Activated naive CD4-positive, alpha-beta T cell treated with anti-CD3 and anti-CD28 coated beads, Interleukin-2, amount 50 U/mL, for 16 hours (primary cell): Measurements from ENCODE around the gene RIPPLY3.
"Not testable (repeated sequence)": the region's sequence is repeated elsewhere in the genome, so short reads cannot be mapped to it uniquely, and the experiment has no call there.

Experiments used
- DNase-seq: peaks from one replicate; pipeline ENCODE4 v3.0.0-alpha.2; 2020

RIPPLY3 gene

DNA sequence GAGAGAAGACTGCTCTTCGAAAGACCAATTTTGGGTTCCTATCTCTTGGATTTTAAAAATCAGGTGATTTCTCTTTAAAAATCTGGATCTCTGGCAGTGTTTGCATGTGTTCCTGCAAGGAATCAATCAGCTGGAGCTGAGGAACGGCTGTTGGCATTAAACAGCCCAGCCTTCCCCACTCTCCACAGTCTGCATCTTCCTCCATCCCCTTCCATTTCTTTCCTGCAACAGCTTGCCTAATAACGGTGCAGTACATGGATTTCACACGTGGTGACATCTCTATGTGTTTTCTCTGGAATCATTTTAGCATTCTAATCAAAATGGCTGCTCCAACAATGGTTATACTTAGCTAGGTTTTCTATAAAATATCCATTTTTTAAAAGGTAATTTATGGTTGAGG lies 20.0 kb downstream of the RIPPLY3 start:
- no peak for DNase-seq

DNA sequence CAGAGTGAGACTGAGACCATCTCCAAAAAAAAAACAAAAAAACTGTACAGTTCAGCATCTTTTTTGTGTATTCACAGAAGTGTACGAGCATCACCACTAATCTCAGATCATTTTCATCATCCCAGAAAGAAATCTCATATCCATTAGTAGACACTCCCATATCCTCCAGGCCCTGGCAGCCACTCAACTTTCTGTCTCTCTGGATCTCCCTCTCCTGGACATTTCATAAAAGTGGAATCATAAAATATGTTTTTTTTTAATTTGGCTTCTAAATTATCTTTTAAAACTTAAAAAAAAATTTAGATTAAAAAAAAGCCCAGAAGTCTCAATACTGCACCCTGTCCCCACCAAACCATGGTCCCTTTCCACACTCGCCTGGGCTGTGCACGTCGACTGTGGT lies 22.1 kb downstream of the RIPPLY3 start:
- DNase-seq = no peak

DNA sequence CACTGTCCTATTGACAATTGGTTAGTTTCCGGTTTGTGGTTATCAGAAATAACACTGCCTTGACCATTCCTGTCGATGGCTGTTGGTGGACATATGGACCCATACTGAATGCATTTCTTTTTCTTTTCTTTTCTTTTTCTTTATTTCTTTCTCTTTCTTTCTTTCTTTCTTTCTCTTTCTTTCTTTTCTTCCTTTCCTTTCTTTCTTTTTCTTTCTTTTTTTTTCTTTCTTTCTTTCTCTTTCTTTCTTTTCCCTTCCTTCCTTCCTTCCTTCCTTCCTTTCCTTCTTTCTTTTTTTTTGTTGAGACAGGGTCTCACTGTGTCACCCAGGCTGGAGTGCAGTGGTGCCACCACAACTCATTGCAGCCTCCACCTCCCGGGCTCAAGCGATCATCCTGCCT lies 24.4 kb downstream of the RIPPLY3 start:
- no peak for DNase-seq

DNA sequence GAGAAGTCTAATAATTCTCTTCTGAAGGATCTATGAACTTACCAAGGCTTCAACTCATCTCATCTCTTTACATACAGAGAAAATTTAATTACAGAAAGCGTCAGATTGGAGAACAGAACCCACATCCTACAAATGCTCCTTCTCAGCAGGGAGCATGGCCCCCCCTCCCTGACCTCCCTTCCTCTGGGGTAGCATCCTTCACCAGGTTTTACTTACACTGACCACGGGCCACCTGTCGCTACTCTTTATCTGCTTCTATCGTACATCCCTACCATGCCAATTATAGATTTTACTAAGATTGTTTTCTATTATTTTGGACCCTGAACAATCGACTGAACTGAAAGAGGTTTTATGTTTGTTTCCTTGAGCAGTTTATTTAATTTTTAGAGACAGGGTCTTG lies 25.8 kb downstream of the RIPPLY3 start:
- DNase-seq = no peak

DNA sequence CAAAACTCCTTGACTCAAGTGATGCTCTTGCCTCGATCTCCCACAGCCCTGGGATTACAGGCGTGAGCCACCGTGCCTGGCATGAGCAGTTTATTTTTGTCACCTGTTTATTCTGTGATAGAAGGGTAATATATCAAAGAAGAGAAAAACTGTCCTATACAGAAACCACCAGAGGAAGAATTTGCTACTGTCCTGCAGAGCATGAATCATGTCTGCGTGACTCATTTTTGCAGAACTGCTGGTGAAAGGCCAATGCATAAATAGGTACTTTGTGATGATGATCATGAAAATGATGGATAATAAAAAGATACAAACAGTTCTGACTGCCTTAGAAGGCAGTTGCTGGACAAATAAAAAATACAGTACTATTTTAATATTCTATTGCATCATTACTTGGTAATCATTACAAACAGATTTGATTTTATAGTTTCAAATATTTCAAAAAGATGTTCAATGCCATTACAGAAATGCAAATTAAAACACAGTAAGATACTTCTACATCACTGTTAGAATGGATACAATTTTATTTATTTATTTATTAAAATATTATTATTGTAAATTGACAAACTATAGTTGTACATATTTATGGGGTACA lies 26.5 kb downstream of the RIPPLY3 start:
- DNase-seq = no peak

DNA sequence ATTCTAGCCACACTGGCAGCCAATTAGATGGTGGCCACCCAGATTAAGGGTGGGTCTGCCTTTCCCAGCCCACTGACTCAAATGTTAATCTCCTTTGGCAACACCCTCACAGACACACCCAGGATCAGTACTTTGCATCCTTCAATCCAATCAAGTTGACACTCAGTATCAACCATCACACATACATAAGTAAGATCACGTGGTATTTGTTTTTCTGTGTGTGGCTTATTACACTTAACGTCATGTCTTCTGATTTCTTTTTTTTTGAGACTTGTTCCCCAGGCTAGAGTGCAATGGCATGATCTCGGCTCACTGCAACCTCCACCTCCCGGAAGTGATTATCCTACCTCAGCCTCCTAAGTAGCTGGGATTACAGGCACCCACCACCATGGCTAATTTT lies 27.9 kb downstream of the RIPPLY3 start:
- DNase-seq = not testable (repeated sequence)

DNA sequence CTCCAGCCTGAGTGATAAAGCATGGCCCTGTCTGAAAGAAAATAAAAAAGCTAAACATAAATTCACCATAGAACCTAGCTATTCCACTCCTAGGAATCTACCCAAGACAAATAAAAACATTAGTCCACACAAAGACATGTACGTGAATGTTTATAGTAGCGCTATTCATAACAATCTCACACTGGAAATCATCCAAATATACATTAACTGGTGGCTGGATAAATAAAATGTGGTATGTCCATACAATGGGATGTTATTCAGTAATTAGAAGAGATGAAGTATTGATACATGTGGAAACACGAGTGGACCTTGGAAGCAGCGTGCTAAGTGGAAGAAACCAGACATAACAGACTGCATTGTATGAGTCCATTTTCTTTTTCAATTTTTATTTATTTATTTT lies 29.7 kb downstream of the RIPPLY3 start:
- no peak for DNase-seq

DNA sequence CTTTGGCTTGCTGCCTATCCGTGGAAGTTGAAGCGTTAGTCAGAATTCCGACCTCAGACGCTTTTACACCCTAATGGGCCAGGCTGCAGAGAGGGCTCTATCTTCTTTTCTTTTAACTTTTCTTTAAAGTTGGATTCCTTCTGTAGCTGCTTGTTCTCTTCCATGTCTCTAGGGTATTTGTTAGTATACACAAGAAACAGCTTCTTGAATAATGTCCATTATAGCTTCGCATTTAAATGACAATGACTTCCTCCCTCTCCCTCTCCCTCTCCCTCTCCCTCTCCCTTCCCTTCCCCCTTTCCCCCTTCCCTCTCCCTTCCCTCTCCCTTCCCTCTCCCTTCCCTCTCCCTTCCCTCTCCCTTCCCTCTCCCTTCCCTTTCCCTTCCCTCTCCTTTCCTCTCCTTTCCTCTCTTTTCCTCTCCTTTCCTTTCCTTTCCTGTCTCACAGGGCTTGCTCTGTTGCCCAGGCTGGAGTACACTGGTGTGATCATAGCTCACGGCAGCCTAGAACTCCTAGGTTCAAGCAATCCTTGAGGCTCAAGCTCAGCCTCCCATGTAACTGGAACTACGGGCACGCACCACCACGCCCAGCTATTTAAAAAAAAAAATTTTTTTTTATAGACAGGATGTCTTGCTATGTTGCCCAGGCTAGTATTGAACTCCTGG lies 33.0 kb downstream of the RIPPLY3 start:
- DNase-seq = no peak

DNA sequence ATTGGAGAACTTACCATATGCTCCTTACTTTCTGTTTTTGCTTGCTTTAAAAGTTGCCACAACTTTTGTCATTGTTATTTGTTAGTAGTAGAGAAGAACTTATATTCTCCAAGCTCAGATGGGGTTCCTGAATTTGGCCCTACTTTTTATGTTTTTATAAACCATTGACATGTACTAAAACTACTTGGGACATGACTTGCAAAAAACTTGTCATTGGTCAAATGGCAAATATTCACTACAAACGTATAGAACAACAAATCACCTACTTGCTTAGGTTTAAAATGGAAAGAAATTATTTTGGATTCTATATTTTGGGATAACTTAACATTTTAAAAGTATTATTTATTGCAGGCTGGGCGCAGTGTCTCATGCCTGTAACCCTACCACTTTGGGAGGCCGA lies 33.7 kb downstream of the RIPPLY3 start:
- DNase-seq = no peak

DNA sequence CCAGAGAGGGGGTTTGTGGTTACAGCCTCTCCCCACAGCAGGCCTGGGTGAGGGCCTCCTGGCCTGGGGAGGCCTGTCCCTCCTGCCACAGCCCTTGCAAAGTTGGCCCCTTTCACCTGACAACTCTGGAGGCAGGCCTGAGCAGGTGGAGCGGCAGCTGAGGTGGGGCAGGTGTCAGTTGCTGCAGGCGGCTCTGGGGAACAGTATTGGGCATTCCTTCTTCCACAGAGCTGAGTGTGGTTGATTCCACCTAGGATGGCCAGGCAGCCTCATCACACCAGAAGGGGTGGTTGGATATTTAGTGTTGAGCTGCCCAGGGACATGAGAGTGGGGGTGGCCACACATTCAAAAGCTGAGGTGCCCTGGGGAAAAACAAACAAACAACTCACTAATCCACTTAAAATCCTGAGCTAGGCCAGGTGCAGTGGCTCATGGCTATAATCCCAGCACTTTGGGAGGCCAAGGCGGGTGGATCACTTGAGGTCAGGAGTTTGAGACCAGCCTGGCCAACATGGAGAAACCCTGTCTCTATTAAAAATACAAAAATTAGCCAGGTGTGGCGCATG lies 35.3 kb downstream of the RIPPLY3 start:
- no peak for DNase-seq

DNA sequence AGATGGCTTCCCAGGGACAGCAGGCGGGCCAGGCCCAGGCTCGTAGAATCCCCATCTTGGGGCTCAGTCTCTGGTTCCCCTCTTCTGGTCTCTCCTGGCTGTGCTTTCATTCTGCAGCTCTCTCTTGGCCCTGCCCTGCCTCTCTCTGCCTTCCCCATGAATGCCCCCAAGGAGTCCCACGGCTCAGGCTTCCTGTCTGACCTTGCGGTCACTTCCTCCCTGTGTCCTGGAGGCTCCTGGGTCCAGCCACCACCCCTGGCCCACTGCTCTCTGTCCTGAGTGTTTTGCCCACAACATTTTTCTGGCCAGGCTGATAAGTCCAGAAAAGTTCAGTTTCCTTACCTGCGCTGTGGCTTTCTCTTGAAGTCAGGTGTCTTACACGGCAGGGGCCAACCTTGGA lies 37.3 kb downstream of the RIPPLY3 start:
- DNase-seq = no peak

DNA sequence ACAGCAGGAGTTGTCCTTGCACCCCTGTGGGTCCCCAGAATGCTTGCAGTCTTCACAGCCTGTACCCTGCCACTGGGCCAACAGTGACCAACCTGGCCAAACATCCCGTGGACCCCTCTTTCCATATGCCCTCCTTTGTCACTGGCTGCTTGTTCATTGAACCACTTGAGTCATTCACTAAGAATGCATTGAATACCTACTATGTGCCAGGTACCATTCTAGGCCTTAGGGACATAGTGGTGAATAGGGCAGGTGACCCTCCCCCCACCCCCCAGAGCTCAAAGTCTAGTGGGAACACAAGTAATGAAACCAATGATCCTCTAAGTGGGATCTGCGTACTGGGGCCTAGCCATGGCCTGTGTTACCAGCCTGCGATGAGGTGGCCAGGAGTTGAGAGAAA lies 38.1 kb downstream of the RIPPLY3 start:
- no peak for DNase-seq

DNA sequence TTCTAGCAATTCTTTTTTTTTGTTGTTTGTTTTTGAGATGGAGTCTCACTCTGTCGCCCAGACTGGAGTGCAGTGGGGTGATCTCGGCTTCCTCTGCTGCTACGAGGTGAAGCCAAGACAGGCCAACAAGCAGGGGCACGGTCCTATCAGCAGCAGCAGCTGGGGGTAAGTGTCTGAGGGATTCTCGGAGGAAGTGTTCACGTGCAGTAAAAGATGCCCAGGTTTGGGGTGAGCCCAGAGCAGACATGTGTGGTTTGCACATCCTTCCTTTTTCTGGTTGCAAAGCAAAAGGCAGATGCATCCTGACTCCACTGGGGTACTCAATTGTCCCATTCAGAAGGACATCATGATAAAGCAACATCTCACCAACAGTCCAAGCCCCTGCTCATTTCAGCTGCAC lies 38.6 kb downstream of the RIPPLY3 start:
- no peak for DNase-seq

DNA sequence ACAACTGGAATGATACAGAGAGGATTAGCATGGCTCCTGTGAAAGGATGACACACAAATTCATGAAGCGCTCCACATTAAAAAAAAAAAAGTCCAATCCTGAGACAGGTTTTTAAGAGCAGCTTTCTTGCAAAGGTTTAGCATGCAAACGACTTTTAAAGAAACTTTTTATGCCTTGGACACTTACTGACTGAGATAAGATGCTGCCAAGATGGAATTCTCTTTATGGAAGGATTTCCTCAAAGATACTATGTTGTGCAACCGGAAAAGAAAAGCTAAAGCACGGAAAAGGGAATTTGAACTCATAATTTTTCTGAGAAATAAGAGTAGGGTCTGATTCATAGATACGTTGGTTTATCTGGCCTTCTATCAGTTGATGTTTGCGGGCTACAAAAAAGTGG lies 39.1 kb downstream of the RIPPLY3 start:
- no peak for DNase-seq

DNA sequence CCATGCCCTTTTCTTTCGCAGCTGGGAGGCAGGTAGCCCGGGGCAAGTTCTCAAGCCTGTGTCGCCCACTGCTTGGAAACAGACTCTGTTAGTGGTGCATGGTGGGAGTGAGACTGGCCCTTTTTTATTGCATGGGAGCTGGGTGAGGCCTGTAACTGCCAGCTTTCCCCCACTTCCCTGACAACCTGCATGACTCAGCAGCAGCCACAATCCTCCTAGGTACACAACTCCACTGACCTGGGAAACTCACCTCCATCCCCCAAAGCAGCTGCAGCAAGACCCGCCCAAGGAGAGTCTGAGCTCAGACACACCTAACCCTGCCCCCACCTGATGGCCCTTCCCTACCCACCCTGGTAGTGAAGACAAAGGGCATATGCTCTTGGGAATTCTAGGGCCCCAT lies 40.6 kb downstream of the RIPPLY3 start:
- no peak for DNase-seq

DNA sequence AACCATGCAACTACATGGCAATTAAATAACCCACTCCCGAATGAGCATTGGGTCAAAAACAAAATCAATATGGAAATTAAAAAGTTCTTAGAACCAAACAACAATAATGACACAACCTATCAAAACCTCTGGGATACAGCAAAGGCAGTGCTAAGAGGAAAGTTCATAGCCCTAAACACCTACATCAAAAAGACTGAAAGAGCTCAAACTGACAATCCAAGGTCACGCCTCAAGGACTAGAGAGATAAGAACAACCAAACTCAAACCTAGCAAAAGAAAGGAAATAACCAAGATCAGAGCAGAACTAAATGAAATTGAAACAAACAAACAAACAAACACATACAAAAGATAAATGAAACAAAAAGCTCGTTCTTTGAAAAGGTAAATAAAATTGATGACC lies 43.2 kb downstream of the RIPPLY3 start:
- DNase-seq = not testable (repeated sequence)

DNA sequence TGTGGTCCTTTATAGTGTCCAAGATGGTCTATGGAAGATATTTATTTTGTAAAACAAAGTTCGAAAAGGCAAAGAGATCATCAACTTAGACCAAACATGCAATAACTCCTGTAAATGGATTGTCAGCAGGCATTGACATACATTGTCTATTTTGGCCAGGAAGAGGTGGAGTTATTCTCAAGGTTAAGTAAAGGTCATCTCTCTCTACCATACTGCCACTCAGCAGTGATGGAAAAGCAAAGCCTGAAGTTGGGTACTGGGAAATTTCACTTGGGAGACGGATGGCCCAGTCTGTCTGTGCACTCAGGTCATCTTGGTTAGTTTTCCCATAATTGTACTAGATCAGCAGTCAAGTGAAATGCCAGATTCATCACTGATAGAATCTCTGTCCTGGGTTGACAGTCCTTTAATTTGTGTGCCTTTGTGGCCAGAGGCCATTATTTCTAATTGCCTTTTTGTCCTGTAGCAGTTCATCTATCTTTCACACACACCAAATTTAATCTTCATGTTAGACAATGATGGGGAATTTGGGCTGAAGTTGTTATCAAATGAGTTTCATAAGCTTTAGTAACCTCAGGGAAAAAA lies 48.9 kb downstream of the RIPPLY3 start:
- no peak for DNase-seq

DNA sequence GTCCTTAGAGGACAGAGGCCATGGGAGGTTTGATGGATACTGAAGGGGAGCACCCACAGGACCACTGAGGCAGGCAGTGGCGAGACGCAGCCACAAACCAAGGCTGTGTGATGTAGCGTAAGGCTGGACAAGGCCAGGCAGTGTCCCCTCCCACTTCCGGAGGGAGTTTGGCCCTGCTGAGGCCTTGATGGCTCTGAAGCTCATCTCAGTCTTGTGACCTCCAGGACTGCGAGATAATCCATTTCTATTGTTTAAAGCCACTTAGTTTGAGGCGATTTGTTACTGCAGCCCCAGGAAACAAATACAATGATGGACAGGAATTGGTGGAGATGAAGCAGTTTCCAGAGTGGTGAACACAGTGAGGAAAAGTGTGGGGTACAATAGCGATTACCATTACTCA lies 51.1 kb downstream of the RIPPLY3 start:
- DNase-seq = no peak

DNA sequence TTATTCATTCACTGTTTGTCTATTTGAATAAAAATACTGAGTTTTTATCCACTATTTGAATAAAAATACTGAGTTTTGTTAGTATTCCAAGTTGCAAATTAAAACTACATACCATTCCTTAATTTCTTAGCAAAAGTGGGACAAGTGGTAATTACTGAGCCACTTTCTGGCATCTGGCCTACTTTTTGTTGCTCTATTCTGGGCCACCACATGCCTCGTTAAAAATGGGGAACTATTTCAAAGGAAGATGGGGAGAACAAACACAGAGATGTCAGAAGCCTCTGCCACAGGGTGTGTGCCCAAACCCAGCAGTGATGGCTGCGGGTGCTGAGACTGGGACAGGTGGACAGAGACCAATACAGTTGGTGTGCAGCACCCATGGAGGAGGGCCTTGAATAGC lies 51.8 kb downstream of the RIPPLY3 start:
- no peak for DNase-seq

DNA sequence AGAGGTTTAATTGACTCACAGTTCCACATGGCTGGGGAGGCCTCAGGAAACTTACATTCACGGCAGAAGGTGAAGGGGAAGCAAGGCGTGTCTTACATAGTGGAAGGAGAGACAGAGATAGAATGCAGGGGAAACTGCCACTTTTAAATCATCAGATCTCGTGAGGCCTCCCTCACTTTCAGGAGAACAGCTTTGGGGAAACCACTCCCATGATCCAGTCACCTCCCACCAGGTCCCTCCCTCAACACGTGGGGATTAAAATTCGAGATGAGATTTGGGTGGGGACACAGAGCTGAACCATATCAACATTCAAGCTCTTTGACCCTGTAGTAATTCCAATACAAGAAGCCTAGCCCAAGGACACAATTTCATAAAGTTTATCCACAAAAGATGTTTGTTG lies 52.7 kb downstream of the RIPPLY3 start:
- no peak for DNase-seq

DNA sequence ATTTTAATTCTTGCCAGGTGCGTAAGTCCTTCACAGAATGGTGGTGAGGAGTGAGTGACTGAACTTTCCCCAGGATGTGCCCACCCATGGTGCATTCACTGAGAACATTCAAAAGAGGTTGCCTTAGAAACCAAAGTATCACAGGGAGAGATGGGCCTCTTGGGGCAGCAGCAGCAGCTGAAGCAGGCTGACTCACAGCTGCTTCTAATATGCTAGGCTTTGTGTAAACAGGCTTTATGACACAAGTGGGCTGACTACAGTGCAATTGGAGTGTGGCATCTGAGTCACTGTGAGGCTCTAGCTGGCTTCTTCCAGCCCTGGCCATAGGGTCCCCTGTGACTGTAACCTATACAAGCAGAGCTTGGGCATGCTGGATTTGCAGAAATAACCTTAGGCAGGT lies 53.8 kb downstream of the RIPPLY3 start:
- no peak for DNase-seq

DNA sequence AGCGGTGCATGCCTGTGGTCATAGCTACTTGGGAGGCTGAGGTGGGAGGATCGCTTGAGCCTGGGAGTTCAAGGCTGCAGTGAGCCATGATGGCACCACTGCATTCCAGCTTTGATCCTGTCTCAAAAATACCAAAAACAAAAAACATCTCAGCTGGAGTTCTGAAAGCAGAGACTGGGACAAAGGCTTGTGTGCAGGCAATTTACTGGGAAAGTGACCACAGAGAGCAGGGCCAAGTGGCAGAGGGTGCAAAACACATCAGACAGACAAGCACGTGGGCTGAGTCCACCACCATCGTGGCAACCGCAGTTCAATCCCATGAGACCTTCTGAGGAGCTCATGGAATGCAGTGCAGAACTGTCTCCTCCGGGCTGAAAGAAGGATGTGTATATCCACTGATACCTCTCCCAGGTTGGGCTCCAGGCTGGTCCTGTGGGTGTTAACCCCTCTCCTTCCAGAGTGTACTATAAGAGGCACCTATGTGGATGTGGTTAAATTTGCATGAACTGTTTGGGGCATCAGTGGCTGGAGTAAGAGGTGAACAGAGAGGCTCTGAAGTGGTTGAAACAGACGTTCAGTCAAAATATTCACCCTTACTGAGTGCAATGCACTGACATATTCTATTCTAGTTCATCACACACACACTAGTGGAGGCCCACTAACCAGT lies 55.6 kb downstream of the RIPPLY3 start:
- no peak for DNase-seq

DNA sequence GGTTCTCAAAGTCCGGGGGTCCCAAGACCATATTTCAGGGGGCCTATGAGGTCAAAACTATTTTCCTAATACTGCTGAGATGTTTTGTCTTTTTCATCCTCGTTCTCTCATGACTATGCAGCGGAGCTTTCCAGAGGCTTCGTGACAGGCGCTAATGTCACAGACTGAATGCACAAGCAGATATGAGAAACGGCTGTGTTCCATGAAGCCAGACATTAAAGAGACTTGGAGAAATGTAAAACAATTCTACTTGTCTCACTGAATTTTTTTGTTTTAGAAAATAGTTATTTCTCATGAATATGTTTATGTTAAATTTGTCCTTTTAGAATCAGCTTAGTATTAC lies 56.1 kb downstream of the RIPPLY3 start:
- DNase-seq = no peak

DNA sequence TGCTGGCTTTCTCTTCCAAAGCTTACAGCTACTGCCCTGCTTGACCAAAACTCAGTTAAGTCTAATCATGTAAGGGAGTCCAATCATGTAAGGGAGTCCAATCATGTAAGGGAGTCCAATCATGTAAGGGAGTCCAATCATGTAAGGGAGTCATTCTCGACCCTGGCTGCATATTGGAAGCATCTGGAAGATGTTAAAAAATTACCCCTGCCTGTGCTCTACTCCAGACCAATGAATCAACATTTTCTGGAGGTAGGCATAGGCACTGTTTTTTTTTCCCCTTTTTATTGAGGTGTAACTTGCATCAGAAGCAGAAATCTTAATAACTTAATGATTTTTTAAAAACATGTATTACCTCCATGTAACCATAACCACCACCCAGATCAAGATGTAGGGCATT lies 56.9 kb downstream of the RIPPLY3 start:
- DNase-seq = no peak
